HepG2 (cell line): ENCODE results near the gene ATP1A2. TPM values are rescaled to one million over a fixed set of nuclear protein-coding genes. Genes with fewer than 3 reads are reported as not detected.
A peak's percentile ranks its signal among the peaks of the same experiment; 100 is the strongest.

Experiments
- ARNT ChIP-seq: fragments of 450-650 bp; IDR thresholded peaks from 2 replicates; pipeline ENCODE4 v1.6.1; 2017
- E2F1 ChIP-seq: sonication (generic); formaldehyde crosslinking; IDR thresholded peaks from 2 replicates; pipeline ENCODE4 v1.5.0; 2020; ENCODE audit warnings: missing genetic modification reagents
- FLYWCH1 ChIP-seq: sonication (generic); formaldehyde crosslinking; IDR thresholded peaks from 2 replicates; pipeline ENCODE4 v1.8.1; 2023; ENCODE audit warnings: mild to moderate bottlenecking, missing genetic modification reagents
- KLF6 ChIP-seq: IDR thresholded peaks from 2 replicates; pipeline ENCODE4 v1.8.0; 2016; ENCODE audit warnings: missing biosample characterization, missing genetic modification reagents
- KMT2A ChIP-seq: sonication (generic); formaldehyde crosslinking; IDR thresholded peaks from 2 replicates; pipeline ENCODE4 v1.4.0; 2020; ENCODE audit warnings: missing genetic modification reagents
- MBNL3 ChIP-seq: fragments of 250-450 bp; sonication (Bioruptor Pico); conservative IDR thresholded peaks from 2 replicates; pipeline ENCODE4 v1.8.0; 2022; ENCODE audit warnings: mild to moderate bottlenecking, inconsistent platforms
- MED13 ChIP-seq: sonication (generic); formaldehyde crosslinking; IDR thresholded peaks from 2 replicates; pipeline ENCODE4 v1.5.0; 2020; ENCODE audit warnings: missing genetic modification reagents
- NFATC3 ChIP-seq: sonication (generic); formaldehyde crosslinking; IDR thresholded peaks from 2 replicates; pipeline ENCODE4 v1.5.1; 2020; ENCODE audit warnings: mild to moderate bottlenecking, missing genetic modification reagents
- NR1H2 ChIP-seq: sonication (generic); formaldehyde crosslinking; IDR thresholded peaks from 2 replicates; pipeline ENCODE4 v1.8.1; 2022; ENCODE audit warnings: low read depth, missing genetic modification reagents, borderline replicate concordance
- PHF20 ChIP-seq: sonication (generic); formaldehyde crosslinking; IDR thresholded peaks from 2 replicates; pipeline ENCODE4 v1.5.0; 2020; ENCODE audit warnings: mild to moderate bottlenecking, missing genetic modification reagents
- POGK ChIP-seq: sonication (generic); formaldehyde crosslinking; conservative IDR thresholded peaks from 2 replicates; pipeline ENCODE4 v1.8.0; 2022; ENCODE audit warnings: mild to moderate bottlenecking, moderate library complexity, missing genetic modification reagents
- RFXAP ChIP-seq: sonication (generic); formaldehyde crosslinking; IDR thresholded peaks from 2 replicates; pipeline ENCODE4 v1.4.0; 2020; ENCODE audit warnings: missing genetic modification reagents, borderline replicate concordance
- SAFB2 ChIP-seq: sonication (generic); formaldehyde crosslinking; IDR thresholded peaks from 2 replicates; pipeline ENCODE4 v1.5.1; 2020; ENCODE audit warnings: missing genetic modification reagents, low read depth, mild to moderate bottlenecking, borderline replicate concordance
- SETDB1 ChIP-seq: sonication (generic); formaldehyde crosslinking; IDR thresholded peaks from 2 replicates; pipeline ENCODE4 v1.5.1; 2020; ENCODE audit warnings: missing genetic modification reagents, mild to moderate bottlenecking, borderline replicate concordance
- SNAPC5 ChIP-seq: sonication (generic); formaldehyde crosslinking; IDR thresholded peaks from 2 replicates; pipeline ENCODE4 v1.8.1; 2023; ENCODE audit warnings: mild to moderate bottlenecking, missing genetic modification reagents, borderline replicate concordance
- SP1 ChIP-seq, 2 experiments: fragments of 450-650 bp in 1 of 2; sonication (generic) in 1 of 2; formaldehyde crosslinking in 1 of 2; IDR thresholded peaks; 2 replicates each; pipeline versions ENCODE4 v1.4.0 to v1.6.1; 2016 to 2020; ENCODE audit warnings: missing genetic modification reagents in 1 of 2
- SP2 ChIP-seq: sonication (generic); formaldehyde crosslinking; IDR thresholded peaks from 2 replicates; pipeline ENCODE4 v1.5.1; 2020; ENCODE audit warnings: mild to moderate bottlenecking, missing genetic modification reagents
- TCF7 ChIP-seq: sonication (generic); IDR thresholded peaks from 2 replicates; pipeline ENCODE4 v1.6.1; 2016; ENCODE audit warnings: antibody characterized with exemption, low read depth
- TEAD3 ChIP-seq: optimal IDR thresholded peaks from 2 replicates; pipeline ENCODE3; 2016; ENCODE audit warnings: borderline replicate concordance
- THAP11 ChIP-seq: IDR thresholded peaks from 2 replicates; pipeline ENCODE4 v1.6.1; 2016; ENCODE audit warnings: missing biosample characterization, missing genetic modification reagents
- ZEB1 ChIP-seq: IDR thresholded peaks from 2 replicates; pipeline ENCODE4 v1.6.1; 2012; ENCODE audit warnings: mild to moderate bottlenecking, low read depth, inconsistent platforms; ENCODE audit not compliant: insufficient replicate concordance
- ZFX ChIP-seq: sonication (generic); formaldehyde crosslinking; IDR thresholded peaks from 2 replicates; pipeline ENCODE4 v1.4.0; 2020; ENCODE audit warnings: mild to moderate bottlenecking, low read depth, missing genetic modification reagents, moderate library complexity
- ZNF34 ChIP-seq: sonication (generic); formaldehyde crosslinking; IDR thresholded peaks from 2 replicates; pipeline ENCODE4 v1.4.0; 2020; ENCODE audit warnings: mild to moderate bottlenecking, missing genetic modification reagents, borderline replicate concordance
- ZNF431 ChIP-seq: sonication (generic); formaldehyde crosslinking; IDR thresholded peaks from 2 replicates; pipeline ENCODE4 v1.9.0; 2022; ENCODE audit warnings: missing genetic modification reagents, low read depth, mild to moderate bottlenecking, borderline replicate concordance
- ZNF709 ChIP-seq: sonication (generic); formaldehyde crosslinking; IDR thresholded peaks from 2 replicates; pipeline ENCODE4 v1.5.0; 2020; ENCODE audit warnings: mild to moderate bottlenecking, missing genetic modification reagents
- ZNF777 ChIP-seq: sonication (generic); formaldehyde crosslinking; IDR thresholded peaks from 2 replicates; pipeline ENCODE4 v1.4.0; 2020; ENCODE audit warnings: missing genetic modification reagents
- polyA plus RNA-seq, 8 experiments: library from polyadenylated mRNA; depleted of rRNA in 3 of 8; stranded (reverse) in 7 of 8; unstranded in 1 of 8; fragments of >200 nt; fragmentation: Illumina TruSeq in 4 of 8; extraction: Trizol in 4 of 8; gene quantifications; 2 replicates each; pipeline versions ENCODE4 v1.2.1 to v1.2.3, GENCODE V29; 2011 to 2016; ENCODE audit warnings: low read depth in 4 of 8, missing spikeins in 1 of 8, mixed read lengths in 1 of 8; ENCODE audit not compliant: insufficient read depth in 1 of 8
- total RNA-seq, 5 experiments: library from RNA; depleted of rRNA; stranded (reverse); fragments of >200 nt; fragmentation: Illumina TruSeq; extraction: Trizol; gene quantifications; 2 replicates each; pipeline ENCODE4 v1.2.3, GENCODE V29; 2016; ENCODE audit warnings: low read depth in 1 of 5
- TF ChIP-seq, protein P1 (sequence below): IDR thresholded peaks from 2 replicates; pipeline ENCODE4 v1.6.1; 2012; ENCODE audit warnings: inconsistent platforms
- TF ChIP-seq, protein P2 (sequence below): sonication (generic); IDR thresholded peaks from 2 replicates; pipeline ENCODE4 v1.6.1; 2016; ENCODE audit warnings: low read depth, borderline replicate concordance

ATP1A2 gene
- total and polyA plus RNA-seq, 2 of the 13 experiments (the other 11 are each of a cell fraction or from before 2014, with no cell fraction given): 0.16 TPM; not detected in 1

DNA sequence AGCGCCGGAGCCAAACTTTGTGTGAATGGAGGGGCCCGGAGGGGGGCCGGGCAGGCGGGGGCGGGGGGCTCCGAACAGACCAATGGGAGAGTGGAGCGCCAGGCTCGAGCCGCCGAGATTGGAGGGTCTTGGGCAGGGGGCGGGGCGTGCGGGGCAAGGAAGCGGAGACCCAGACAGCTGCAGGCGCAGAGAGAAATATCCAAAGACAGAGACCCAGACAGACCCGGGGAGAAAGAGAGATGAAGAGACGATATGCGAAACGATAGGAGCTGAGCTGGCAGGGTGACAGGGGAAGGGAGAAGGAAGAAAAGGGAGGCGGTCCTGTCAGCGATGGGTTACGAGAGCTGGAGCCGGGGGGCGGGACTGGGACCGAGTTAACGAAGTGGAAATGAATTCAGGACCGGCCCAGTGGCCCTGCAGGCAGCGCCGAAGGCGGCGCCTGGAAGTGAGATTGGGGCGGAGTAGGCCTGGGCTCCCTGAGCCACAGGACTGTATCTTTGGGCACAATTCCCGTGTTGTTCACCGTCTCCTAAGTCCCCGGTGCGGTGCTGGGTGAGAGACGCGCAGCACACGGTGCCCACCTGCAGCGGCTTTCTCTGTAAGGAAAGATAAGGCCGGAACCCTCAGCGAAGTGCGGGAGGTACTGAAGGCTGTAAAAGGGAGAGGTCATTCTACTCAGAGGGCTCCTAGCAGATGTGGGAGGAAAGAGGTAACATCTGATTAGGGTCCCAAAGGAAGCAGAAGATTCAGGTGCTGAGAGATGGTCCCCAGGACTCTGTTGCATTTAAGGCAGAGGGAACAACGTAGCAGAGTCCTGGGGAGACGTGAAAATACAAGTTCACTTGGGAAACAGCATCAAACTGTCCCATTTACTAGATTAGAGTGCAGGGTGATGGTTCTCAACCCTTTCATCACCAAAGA, 45.1 kb upstream of the ATP1A2 start (continued):
- TF ChIP-seq POGK (no peak), E2F1 (CRISPR knock-in tag) (no peak), KMT2A (CRISPR knock-in tag) (no peak), TCF7 (no peak), MED13 (CRISPR knock-in tag) (no peak), KLF6 (0 out of 2 replicates have a peak, but pooled peaks have one; percentile 45), NR1H2 (CRISPR knock-in tag) (no peak), ZNF777 (no peak), ARNT (no peak), TEAD3 (no peak), SETDB1 (no peak), SP1 (IDR thresholded peaks at IDR 0.05) (no peak), SP1 (CRISPR knock-in tag; IDR thresholded peaks at IDR 0.05) (peak; percentile 32; the same call in 1 of the 2 replicates), FLYWCH1 (CRISPR knock-in tag) (no peak), RFXAP (0 out of 2 replicates have a peak, but pooled peaks have one; percentile 13), SAFB2 (CRISPR knock-in tag) (no peak), ZNF709 (CRISPR knock-in tag) (no peak), PHF20 (CRISPR knock-in tag) (no peak), MBNL3 (CRISPR knock-in tag) (no peak), NFATC3 (CRISPR knock-in tag) (no peak), ZNF34 (CRISPR knock-in tag) (no peak), ZNF431 (CRISPR knock-in tag) (no peak), THAP11 (no peak), SP2 (peak; percentile 64), ZFX (CRISPR knock-in tag) (peak; percentile 67), ZEB1 (no peak), SNAPC5 (CRISPR knock-in tag) (no peak)
- TF ChIP-seq, protein P1, sequence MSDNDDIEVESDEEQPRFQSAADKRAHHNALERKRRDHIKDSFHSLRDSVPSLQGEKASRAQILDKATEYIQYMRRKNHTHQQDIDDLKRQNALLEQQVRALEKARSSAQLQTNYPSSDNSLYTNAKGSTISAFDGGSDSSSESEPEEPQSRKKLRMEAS: no peak
- TF ChIP-seq, protein P2, sequence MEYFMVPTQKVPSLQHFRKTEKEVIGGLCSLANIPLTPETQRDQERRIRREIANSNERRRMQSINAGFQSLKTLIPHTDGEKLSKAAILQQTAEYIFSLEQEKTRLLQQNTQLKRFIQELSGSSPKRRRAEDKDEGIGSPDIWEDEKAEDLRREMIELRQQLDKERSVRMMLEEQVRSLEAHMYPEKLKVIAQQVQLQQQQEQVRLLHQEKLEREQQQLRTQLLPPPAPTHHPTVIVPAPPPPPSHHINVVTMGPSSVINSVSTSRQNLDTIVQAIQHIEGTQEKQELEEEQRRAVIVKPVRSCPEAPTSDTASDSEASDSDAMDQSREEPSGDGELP: peak; percentile 47; the same call in 1 of the 2 replicates
